Osteoblast (primary cell): ENCODE results near the gene RAB19. TPM values are rescaled to one million over a fixed set of nuclear protein-coding genes. Genes with fewer than 3 reads are reported as not detected.

Source experiments
- DNase-seq: peaks from one replicate; pipeline ENCODE4 v3.0.0; 2011; ENCODE audit warnings: low spot score, mixed read lengths; ENCODE audit not compliant: insufficient read length; ENCODE audit errors: missing footprints
- H2AFZ ChIP-seq: 2 replicates; pipeline ENCODE4 v1.6.0; 2011; ENCODE audit warnings: mild to moderate bottlenecking, low read length
- H3K27ac ChIP-seq: 2 replicates; pipeline ENCODE4 v1.5.1; 2011; ENCODE audit warnings: mild to moderate bottlenecking, low read depth, low read length, moderate library complexity
- H3K27me3 ChIP-seq: 2 replicates; pipeline ENCODE4 v1.6.0; 2012; ENCODE audit warnings: mild to moderate bottlenecking, control low read depth, inconsistent platforms, low read length, moderate library complexity; ENCODE audit not compliant: insufficient read depth
- H3K36me3 ChIP-seq: 2 replicates; pipeline ENCODE4 v1.5.1; 2011; ENCODE audit warnings: mild to moderate bottlenecking, low read length, control low read depth, moderate library complexity; ENCODE audit not compliant: insufficient read depth
- H3K4me1 ChIP-seq: 2 replicates; pipeline ENCODE4 v1.5.1; 2011; ENCODE audit warnings: mild to moderate bottlenecking, low read length, control low read depth, moderate library complexity; ENCODE audit not compliant: insufficient read depth
- H3K4me2 ChIP-seq: 2 replicates; pipeline ENCODE4 v1.6.0; 2011; ENCODE audit warnings: mild to moderate bottlenecking, low read length; ENCODE audit not compliant: insufficient read depth
- H3K4me3 ChIP-seq: fragments of 200-600 bp; sonication (generic); 3 replicates; pipeline ENCODE4 v1.5.1; 2012; ENCODE audit warnings: mild to moderate bottlenecking, low read length, inconsistent platforms; ENCODE audit not compliant: insufficient read depth
- H3K79me2 ChIP-seq: 2 replicates; pipeline ENCODE4 v1.6.0; 2012; ENCODE audit warnings: mild to moderate bottlenecking, low read length, control low read depth, inconsistent platforms; ENCODE audit not compliant: insufficient read depth
- H3K9me3 ChIP-seq: 2 replicates; pipeline ENCODE4 v1.5.1; 2011; ENCODE audit warnings: low read depth, low read length, control low read depth
- H4K20me1 ChIP-seq: 2 replicates; pipeline ENCODE4 v1.6.0; 2012; ENCODE audit warnings: mild to moderate bottlenecking, low read length, control low read depth; ENCODE audit not compliant: insufficient read depth
- CTCF ChIP-seq: IDR thresholded peaks from 2 replicates; pipeline ENCODE4 v1.5.1; 2011; ENCODE audit warnings: mild to moderate bottlenecking, low read depth, low read length, moderate library complexity; ENCODE audit errors: extremely low read depth
- total RNA-seq: library from RNA; depleted of rRNA; stranded (reverse); fragments of >200 nt; gene quantifications from 2 replicates; pipeline ENCODE4 v1.2.3, GENCODE V29; 2012

Gene RAB19
- total RNA-seq, 1 donor, result not detected

DNA sequence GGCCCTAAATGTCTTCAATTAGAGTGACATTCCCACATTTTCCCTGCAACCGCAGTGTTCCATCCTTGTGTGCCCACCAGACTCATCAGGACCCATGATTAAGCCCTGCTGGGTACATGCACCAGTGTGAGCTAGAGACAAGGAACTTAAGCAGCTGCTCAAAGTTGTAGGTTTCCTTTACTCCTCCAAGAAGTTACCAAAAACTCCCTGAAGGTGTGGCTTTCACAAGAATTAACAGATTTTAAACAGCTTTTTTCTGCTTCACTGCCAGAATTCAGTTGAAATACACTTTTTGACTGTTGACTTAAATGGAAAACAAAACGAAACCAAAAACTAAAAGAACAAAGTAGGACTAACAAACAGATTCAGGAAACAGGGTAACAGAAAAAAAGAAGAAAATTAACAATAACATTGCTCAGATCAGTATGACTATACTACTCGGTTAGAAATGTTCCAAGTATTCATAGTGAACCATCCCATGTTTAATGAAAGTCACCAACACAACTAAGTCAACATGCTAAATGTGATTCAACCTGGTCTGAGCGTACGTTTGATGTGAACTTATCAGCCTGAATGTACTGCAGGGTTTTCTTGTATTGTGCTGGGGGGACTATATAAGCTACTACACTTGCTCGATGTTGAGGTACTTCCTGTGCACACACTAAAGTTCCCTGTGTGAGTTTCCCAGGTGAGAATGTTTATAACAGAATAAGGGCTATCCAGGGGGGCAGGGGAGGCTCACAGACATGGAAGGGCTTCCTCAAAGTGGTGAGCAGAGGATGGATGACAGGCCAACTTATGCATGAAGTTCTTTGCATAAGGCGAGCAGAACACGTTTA, 27.7 kb upstream of the RAB19 start:
- Histone ChIP-seq H4K20me1 (no peaks in the 10 kb centered on the region), H2AFZ (peak overlapping the region; percentile 9), H3K4me1 (no peaks in the 10 kb centered on the region), H3K27me3 (no peaks in the 10 kb centered on the region), H3K4me3 (no peak overlapping the region), H3K27ac (no peak overlapping the region), H3K4me2 (no peak overlapping the region), H3K9me3 (no peaks in the 10 kb centered on the region), H3K79me2 (no peaks in the 10 kb centered on the region), H3K36me3 (peaks cover 18% of the 10 kb centered on the region)
- no peak for DNase-seq
- TF ChIP-seq CTCF, result no peak

- peaks cover 20% of the 10 kb centered on the region for H3K36me3 ChIP-seq
- H2AFZ ChIP-seq, result no peak overlapping the region
- no peaks in the 10 kb centered on the region for H3K9me3 ChIP-seq
- no peak for DNase-seq
- peaks cover 36% of the 10 kb centered on the region for H4K20me1 ChIP-seq
- no peak overlapping the region for H3K4me3 ChIP-seq
- TF ChIP-seq CTCF, result no peak
- H3K79me2 ChIP-seq, result peaks cover 48% of the 10 kb centered on the region
- H3K4me1 ChIP-seq, result no peaks in the 10 kb centered on the region
- no peaks in the 10 kb centered on the region for H3K27me3 ChIP-seq
- no peak overlapping the region for H3K27ac ChIP-seq
- H3K4me2 ChIP-seq, result no peak overlapping the region
These were observed 19.7 kb upstream of the RAB19 start for GRCh38 chr7:140383954-140384713.

DNA sequence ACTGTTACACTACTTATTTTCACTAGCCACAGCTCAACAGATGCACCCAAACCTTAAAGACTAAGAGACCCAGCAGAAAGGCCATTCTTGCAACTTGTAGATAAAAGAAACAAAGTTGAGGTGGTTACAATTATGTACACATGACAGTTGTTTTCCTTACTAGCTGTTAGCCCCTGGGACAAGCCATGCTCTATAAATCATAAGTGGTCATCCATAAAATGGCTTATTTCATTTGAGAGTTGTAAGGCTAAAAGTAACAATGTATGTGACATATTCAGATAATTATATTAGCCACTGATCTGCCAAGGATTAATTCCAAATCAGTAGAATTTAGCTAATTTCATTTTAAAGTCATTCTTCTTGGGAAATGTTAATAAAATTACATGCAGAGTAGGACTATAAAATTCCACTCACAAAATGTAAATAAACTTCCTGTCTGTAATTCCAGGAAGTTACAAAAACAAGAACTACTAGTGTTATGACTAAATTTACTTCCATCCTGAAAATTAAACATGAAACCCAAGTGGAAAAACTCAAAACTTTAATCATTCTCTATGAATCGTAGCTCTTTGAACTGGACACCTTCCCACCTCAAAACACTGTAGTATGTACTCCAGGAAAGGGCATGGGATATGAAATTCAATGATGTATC, 18.8 kb upstream of the RAB19 start:
- H2AFZ ChIP-seq, result no peak overlapping the region
- peaks cover 57% of the 10 kb centered on the region for H3K79me2 ChIP-seq
- DNase-seq, result no peak
- H3K4me3 ChIP-seq, result no peak overlapping the region
- no peaks in the 10 kb centered on the region for H3K9me3 ChIP-seq
- H4K20me1 ChIP-seq, result peaks cover 45% of the 10 kb centered on the region
- H3K36me3 ChIP-seq, result peaks cover 18% of the 10 kb centered on the region
- TF ChIP-seq CTCF, result no peak
- no peaks in the 10 kb centered on the region for H3K4me1 ChIP-seq
- no peaks in the 10 kb centered on the region for H3K27me3 ChIP-seq
- no peak overlapping the region for H3K4me2 ChIP-seq
- H3K27ac ChIP-seq, result no peak overlapping the region

- Histone ChIP-seq H3K79me2 (peaks cover 79% of the 10 kb centered on the region), H3K9me3 (no peaks in the 10 kb centered on the region), H3K27ac (no peak overlapping the region), H3K27me3 (no peaks in the 10 kb centered on the region), H3K36me3 (no peaks in the 10 kb centered on the region), H3K4me3 (no peak overlapping the region), H3K4me2 (no peak overlapping the region), H2AFZ (no peak overlapping the region), H4K20me1 (peaks cover 78% of the 10 kb centered on the region), H3K4me1 (peaks cover 8% of the 10 kb centered on the region)
- DNase-seq, result no peak
- no peak for TF ChIP-seq CTCF
These were observed 14.4 kb upstream of the RAB19 start for GRCh38 chr7:140389445-140389844.
